ENCODE measurements around the gene DDX23. TPM values are rescaled to one million over a fixed set of nuclear protein-coding genes. Genes with fewer than 3 reads are reported as not detected.

The DDX23 gene
- polyA plus RNA-seq, 3 donors, result 21.4 to 63.8 (median 28.4) TPM

GRCh38 chr12:48816143-48816854, 35.7 kb downstream of the DDX23 start:
- Histone ChIP-seq H3K4me2 (replicated peaks; ENCODE audit: extremely low read depth, low read length, poor library complexity, severe bottlenecking) (peak overlapping the region; percentile 98), H3K9me3 (replicated peaks in 1 of 2; ENCODE audit: control insufficient read depth in 1 of 2, insufficient read depth in 1 of 2, low read length in 2 of 2) (no peaks in the 10 kb centered on the region), H3K79me2 (ENCODE audit: insufficient read depth, low read length) (no peaks in the 10 kb centered on the region), H4K20me1 (ENCODE audit: insufficient read depth, low read length) (no peaks in the 10 kb centered on the region), H2AFZ (ENCODE audit: insufficient read depth, low read depth, low read length, poor library complexity, severe bottlenecking) (peak overlapping the region; percentile 100), H3K9ac (ENCODE audit: insufficient read depth, low read length, poor library complexity, severe bottlenecking) (no peak overlapping the region), H3K27me3 (ENCODE audit: control insufficient read depth in 2 of 2, insufficient read depth in 2 of 2, low read length in 2 of 2) (peaks cover 17 to 40% of the 10 kb centered on the region in 2 donors), H3K27ac (ENCODE audit: low read depth in 1 of 2, low read length in 2 of 2) (no peak overlapping the region), H3K4me3 (replicated peaks in 1 of 3; ENCODE audit: low read depth in 2 of 3, low read length in 3 of 3) (peak overlapping the region in 1 of 3 experiments; percentile 95), H3K36me3 (replicated peaks in 1 of 2; ENCODE audit: control insufficient read depth in 1 of 2, insufficient read depth in 2 of 2, low read length in 2 of 2) (no peaks in the 10 kb centered on the region), H3K4me1 (ENCODE audit: control insufficient read depth in 1 of 2, insufficient read depth in 2 of 2, low read length in 2 of 2) (peaks cover 25 to 39% of the 10 kb centered on the region in 2 donors)
- intact Hi-C loops (cut with micrococcal nuclease), result no loop called here
- H3K9me3 Mint-ChIP-seq, result peaks cover 0 to 5% (median 0%) of the 10 kb centered on the region in 7 donors
- peak in 1 of 3 donors; percentile 1 for DNase-seq
- peaks cover 35 to 49% (median 39%) of the 10 kb centered on the region in 3 donors for H3K27me3 Mint-ChIP-seq (ENCODE audit: low read depth in 3 of 3)
- TF ChIP-seq CTCF (IDR thresholded peaks at IDR 0.05), result no peak
- no peak overlapping the region for H3K27ac Mint-ChIP-seq
- WGBS (ENCODE audit: insufficient coverage), result no CpG with 5 or more reads among the region's 3 CpGs
- peak overlapping the region; percentile 96 to 99 for H3K4me3 Mint-ChIP-seq
- H3K4me1 Mint-ChIP-seq, result peaks cover 35% of the 10 kb centered on the region
- peaks cover 0 to 7% of the 10 kb centered on the region in 2 donors for H3K36me3 Mint-ChIP-seq

- H3K27ac Mint-ChIP-seq, result peak overlapping the region; percentile 37 to 92 (median 78)
- peak; percentile 34 to 47 (median 44) for DNase-seq
- H3K4me1 Mint-ChIP-seq, result peaks cover 35% of the 10 kb centered on the region
- peaks cover 25 to 39% of the 10 kb centered on the region in 2 donors for H3K4me1 ChIP-seq (ENCODE audit: control insufficient read depth in 1 of 2, insufficient read depth in 2 of 2, low read length in 2 of 2)
- no peaks in the 10 kb centered on the region for H4K20me1 ChIP-seq (ENCODE audit: insufficient read depth, low read length)
- H3K9me3 Mint-ChIP-seq, result peaks cover 0 to 5% (median 0%) of the 10 kb centered on the region in 7 donors
- H3K4me2 ChIP-seq (replicated peaks; ENCODE audit: extremely low read depth, low read length, poor library complexity, severe bottlenecking), result peak overlapping the region; percentile 98
- H3K36me3 ChIP-seq (replicated peaks in 1 of 2; ENCODE audit: control insufficient read depth in 1 of 2, insufficient read depth in 2 of 2, low read length in 2 of 2), result no peaks in the 10 kb centered on the region
- peaks cover 30 to 46% (median 40%) of the 10 kb centered on the region in 3 donors for H3K27me3 Mint-ChIP-seq (ENCODE audit: low read depth in 3 of 3)
- peak overlapping the region; percentile 100 for H2AFZ ChIP-seq (ENCODE audit: insufficient read depth, low read depth, low read length, poor library complexity, severe bottlenecking)
- WGBS (ENCODE audit: insufficient coverage), result under 1% methylated on average over 52 of the region's 54 CpGs
- H3K36me3 Mint-ChIP-seq, result peaks cover 0 to 7% of the 10 kb centered on the region in 2 donors
- H3K4me3 Mint-ChIP-seq, result peak overlapping the region; percentile 96 to 99
- H3K9me3 ChIP-seq (replicated peaks in 1 of 2; ENCODE audit: control insufficient read depth in 1 of 2, insufficient read depth in 1 of 2, low read length in 2 of 2), result no peaks in the 10 kb centered on the region
- intact Hi-C loops (cut with micrococcal nuclease), result no loop called here
- H3K4me3 ChIP-seq (replicated peaks in 1 of 3; ENCODE audit: low read depth in 2 of 3, low read length in 3 of 3), result peak overlapping the region; percentile 53 to 95 (median 66)
- H3K9ac ChIP-seq (ENCODE audit: insufficient read depth, low read length, poor library complexity, severe bottlenecking), result peak overlapping the region; percentile 69
- peak overlapping the region in 1 of 2 donors; percentile 66 for H3K27ac ChIP-seq (ENCODE audit: low read depth in 1 of 2, low read length in 2 of 2)
- no peaks in the 10 kb centered on the region for H3K79me2 ChIP-seq (ENCODE audit: insufficient read depth, low read length)
- TF ChIP-seq CTCF (IDR thresholded peaks at IDR 0.05), result no peak
- H3K27me3 ChIP-seq (ENCODE audit: control insufficient read depth in 2 of 2, insufficient read depth in 2 of 2, low read length in 2 of 2), result peaks cover 17 to 39% of the 10 kb centered on the region in 2 donors
Observed at GRCh38 chr12:48815126-48816110, 36.5 kb downstream of the DDX23 start.
